Transverse colon (tissue), 4 donors: ENCODE measurements around the gene CTRB1.
"Not testable (repeated sequence)": the region's sequence is repeated elsewhere in the genome, so short reads cannot be mapped to it uniquely, and the experiment has no call there.

Experiments
- EP300 ChIP-seq: sonication (generic); formaldehyde crosslinking; IDR thresholded peaks from one replicate; pipeline ENCODE4 v1.6.1; 2017; ENCODE audit warnings: antibody characterized with exemption, low read depth
- POLR2A ChIP-seq: fragments of 450-650 bp; IDR thresholded peaks from one replicate; pipeline ENCODE4 v1.6.1; 2016; ENCODE audit warnings: antibody characterized with exemption, mild to moderate bottlenecking, moderate library complexity
- POLR2AphosphoS5 ChIP-seq, 3 donors: sonication (generic); formaldehyde crosslinking; IDR thresholded peaks; one replicate each; pipeline ENCODE4 v1.6.1; 2016; ENCODE audit warnings: antibody characterized with exemption in 3 of 3
- TF ChIP-seq, protein P1 (sequence below), 5 experiments: fragments of 200-600 bp in 3 of 5; fragments of 450-650 bp in 2 of 5; sonication (generic) in 3 of 5; IDR thresholded peaks; 1 replicate in 2 of 5; 2 replicates in 3 of 5; pipeline ENCODE4 v1.5.1; 2016 to 2017; ENCODE audit warnings: antibody characterized with exemption in 5 of 5, inconsistent platforms in 3 of 5, mild to moderate bottlenecking in 2 of 5, moderate library complexity in 1 of 5

DNA sequence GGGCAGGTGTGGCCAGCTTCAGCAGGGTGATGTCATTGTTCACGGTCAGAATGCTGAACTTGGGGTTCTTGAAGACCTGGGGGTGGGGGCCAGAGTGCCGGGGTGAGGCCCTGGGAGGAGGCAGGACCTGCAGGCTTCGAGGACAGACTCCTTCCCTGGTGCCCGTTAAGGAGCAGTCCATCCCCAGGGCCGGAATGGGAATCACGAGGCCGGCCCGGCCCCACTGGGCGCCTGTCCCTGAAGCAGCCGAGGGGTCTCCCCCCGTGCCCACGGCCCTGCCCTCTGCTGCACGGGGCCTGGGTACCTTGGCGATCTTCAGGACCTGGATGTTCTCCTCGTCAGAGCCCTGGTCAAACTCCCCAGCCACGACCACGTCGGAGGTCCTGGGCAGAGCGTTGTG, 13.3 kb upstream of the CTRB1 start:
- TF ChIP-seq, protein P1, sequence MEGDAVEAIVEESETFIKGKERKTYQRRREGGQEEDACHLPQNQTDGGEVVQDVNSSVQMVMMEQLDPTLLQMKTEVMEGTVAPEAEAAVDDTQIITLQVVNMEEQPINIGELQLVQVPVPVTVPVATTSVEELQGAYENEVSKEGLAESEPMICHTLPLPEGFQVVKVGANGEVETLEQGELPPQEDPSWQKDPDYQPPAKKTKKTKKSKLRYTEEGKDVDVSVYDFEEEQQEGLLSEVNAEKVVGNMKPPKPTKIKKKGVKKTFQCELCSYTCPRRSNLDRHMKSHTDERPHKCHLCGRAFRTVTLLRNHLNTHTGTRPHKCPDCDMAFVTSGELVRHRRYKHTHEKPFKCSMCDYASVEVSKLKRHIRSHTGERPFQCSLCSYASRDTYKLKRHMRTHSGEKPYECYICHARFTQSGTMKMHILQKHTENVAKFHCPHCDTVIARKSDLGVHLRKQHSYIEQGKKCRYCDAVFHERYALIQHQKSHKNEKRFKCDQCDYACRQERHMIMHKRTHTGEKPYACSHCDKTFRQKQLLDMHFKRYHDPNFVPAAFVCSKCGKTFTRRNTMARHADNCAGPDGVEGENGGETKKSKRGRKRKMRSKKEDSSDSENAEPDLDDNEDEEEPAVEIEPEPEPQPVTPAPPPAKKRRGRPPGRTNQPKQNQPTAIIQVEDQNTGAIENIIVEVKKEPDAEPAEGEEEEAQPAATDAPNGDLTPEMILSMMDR (IDR thresholded peaks at IDR 0.05) = not testable (repeated sequence)
- TF ChIP-seq POLR2A; EP300; POLR2AphosphoS5 (IDR thresholded peaks at IDR 0.05): not testable (repeated sequence)
